B cell (primary cell): ENCODE results near the gene TMEM114. TPM values are rescaled to one million over a fixed set of nuclear protein-coding genes. Genes with fewer than 3 reads are reported as not detected.
A peak's percentile ranks its signal among the peaks of the same experiment; 100 is the strongest.

ENCODE experiments used
- ATAC-seq: fragments of 200-7000 bp; cut with Tn5 transposase; one replicate; pipeline ENCODE4 v1.10.0; 2021; ENCODE audit warnings: low read depth, mild to moderate bottlenecking, moderate number of reproducible peaks, moderate library complexity
- CTCF ChIA-PET: fragments of 350-600 bp; sonication (Branson Sonifier 250); formaldehyde crosslinking; loops from one replicate; lab custom pipeline; 2021; ENCODE audit warnings: antibody characterized with exemption, inconsistent platforms; lab: Charles Lee
- POLR2A ChIA-PET: fragments of 350-600 bp; sonication (Branson Sonifier 250); formaldehyde crosslinking; loops from one replicate; lab custom pipeline; 2021; ENCODE audit warnings: antibody characterized with exemption; lab: Charles Lee
- DNase-seq: peaks from one replicate; pipeline ENCODE4 v3.0.0; 2013
- H2AFZ ChIP-seq: 2 replicates; pipeline ENCODE4 v1.6.1; 2012; ENCODE audit warnings: mild to moderate bottlenecking, low read depth, low read length; ENCODE audit not compliant: insufficient read depth, poor library complexity, severe bottlenecking
- H3K27ac ChIP-seq, 2 donors: 1 replicate in 1 of 2; 2 replicates in 1 of 2; pipeline ENCODE4 v1.5.1; 2012 to 2013; ENCODE audit warnings: low read length in 2 of 2, mild to moderate bottlenecking in 2 of 2, moderate library complexity in 1 of 2
- H3K27me3 ChIP-seq, 4 experiments: fragments of 200-600 bp in 1 of 4; sonication (generic) in 1 of 4; replicated peaks in 1 of 4; 1 replicate in 2 of 4; 2 replicates in 2 of 4; pipeline versions ENCODE4 v1.6.1 to v1.7.0; 2013 to 2016; ENCODE audit warnings: low read length in 3 of 4, mild to moderate bottlenecking in 2 of 4, mixed read lengths in 1 of 4, moderate library complexity in 1 of 4; ENCODE audit not compliant: insufficient read depth in 4 of 4, control insufficient read depth in 3 of 4; ENCODE audit errors: control extremely low read depth in 1 of 4
- H3K36me3 ChIP-seq, 2 experiments: replicated peaks in 1 of 2; 1 replicate in 1 of 2; 2 replicates in 1 of 2; pipeline versions ENCODE4 v1.6.1 to v1.7.1; 2013; ENCODE audit warnings: low read length in 1 of 2; ENCODE audit not compliant: insufficient read depth in 2 of 2, control insufficient read depth in 1 of 2; ENCODE audit errors: control extremely low read depth in 1 of 2, extremely low read depth in 1 of 2
- H3K4me1 ChIP-seq, 2 donors: fragments of 200-600 bp in 1 of 2; sonication (generic) in 1 of 2; 1 replicate in 1 of 2; 2 replicates in 1 of 2; pipeline versions ENCODE4 v1.5.1 to v1.6.1; 2013 to 2017; ENCODE audit warnings: low read length in 2 of 2; ENCODE audit not compliant: control insufficient read depth in 2 of 2, insufficient read depth in 2 of 2
- H3K4me2 ChIP-seq: replicated peaks from 2 replicates; pipeline ENCODE3; 2012; ENCODE audit warnings: mild to moderate bottlenecking, low read depth, low read length; ENCODE audit not compliant: poor library complexity, severe bottlenecking
- H3K4me3 ChIP-seq, 5 experiments: fragments of 200-600 bp in 1 of 5; sonication (generic) in 1 of 5; 1 replicate in 3 of 5; 2 replicates in 2 of 5; pipeline versions ENCODE4 v1.5.1 to v1.7.0; 2011 to 2016; ENCODE audit warnings: low read length in 4 of 5, mild to moderate bottlenecking in 4 of 5, low read depth in 2 of 5, control low read depth in 1 of 5, moderate library complexity in 1 of 5; ENCODE audit not compliant: insufficient read depth in 1 of 5; ENCODE audit errors: control extremely low read depth in 1 of 5, extremely low read depth in 1 of 5
- H3K79me2 ChIP-seq: fragments of 200-600 bp; sonication (generic); one replicate; pipeline ENCODE4 v1.6.0; 2016; ENCODE audit warnings: low read length; ENCODE audit not compliant: control insufficient read depth, insufficient read depth
- H3K9ac ChIP-seq: fragments of 200-600 bp; sonication (generic); 2 replicates; pipeline ENCODE4 v1.6.1; 2017; ENCODE audit warnings: mild to moderate bottlenecking, low read length, moderate library complexity
- H3K9me3 ChIP-seq, 3 donors: one replicate each; pipeline versions ENCODE4 v1.6.1 to v1.7.1; 2013; ENCODE audit warnings: low read length in 2 of 3; ENCODE audit not compliant: control insufficient read depth in 2 of 3, insufficient read depth in 1 of 3; ENCODE audit errors: control extremely low read depth in 1 of 3
- H4K20me1 ChIP-seq: 2 replicates; pipeline ENCODE4 v1.6.0; 2012; ENCODE audit warnings: mild to moderate bottlenecking, low read length; ENCODE audit not compliant: insufficient read depth, control insufficient read depth, poor library complexity, severe bottlenecking
- H3K27ac Mint-ChIP-seq: one replicate; pipeline ENCODE4 v1.8.0; 2021; ENCODE audit warnings: mixed read lengths
- H3K27me3 Mint-ChIP-seq: one replicate; pipeline ENCODE4 v1.8.0; 2021; ENCODE audit warnings: mixed read lengths
- H3K4me1 Mint-ChIP-seq: one replicate; pipeline ENCODE4 v1.8.0; 2021; ENCODE audit warnings: mixed read lengths
- H3K4me3 Mint-ChIP-seq: one replicate; pipeline ENCODE4 v1.8.0; 2021; ENCODE audit warnings: mixed read lengths
- H3K9me3 Mint-ChIP-seq: one replicate; pipeline ENCODE4 v1.8.0; 2022; ENCODE audit warnings: mixed read lengths; ENCODE audit not compliant: insufficient read depth
- CTCF ChIP-seq: fragments of 200-600 bp; IDR thresholded peaks from one replicate; pipeline ENCODE4 v1.8.0; 2022; ENCODE audit warnings: antibody characterized with exemption, mild to moderate bottlenecking
- EZH2 ChIP-seq: IDR thresholded peaks from 2 replicates; pipeline ENCODE4 v1.6.1; 2012; ENCODE audit warnings: borderline replicate concordance, low read depth, mild to moderate bottlenecking, moderate library complexity, low read length; ENCODE audit not compliant: insufficient read depth, poor library complexity, severe bottlenecking
- WGBS: methylation state at CpG from one replicate; pipeline ENCODE4 v1.1.5; 2013; ENCODE audit warnings: missing lambda C conversion rate; ENCODE audit not compliant: insufficient coverage; 5-methylcytosine and 5-hydroxymethylcytosine counted together
- intact Hi-C: fragments of 100-400 bp; cut with micrococcal nuclease; formaldehyde crosslinking; loops from one replicate; pipeline ENCODE4 v1.10.0; 2022
- polyA plus RNA-seq: library from polyadenylated mRNA; depleted of rRNA; stranded (reverse); fragments of >200 nt; gene quantifications from 2 replicates; pipeline ENCODE4 v1.2.3, GENCODE V29; 2012
- total RNA-seq, 2 donors: library from RNA; stranded (reverse); fragments of 120-200 nt in 1 of 2; gene quantifications; 1 replicate in 1 of 2; 2 replicates in 1 of 2; pipeline versions ENCODE4 v1.2.3 to v1.2.4, GENCODE V29; 2013 to 2022

The TMEM114 gene
- total and polyA plus RNA-seq, 2 donors (not counting 1 experiment from before 2014, with no cell fraction given), result not detected

GRCh38 chr16:8634991-8635736 is 44.9 kb upstream of the TMEM114 start:
- Histone ChIP-seq H3K4me3 (no peak overlapping the region), H3K79me2 (no peaks in the 10 kb centered on the region), H3K4me2 (no peak overlapping the region), H3K9ac (no peak overlapping the region), H2AFZ (no peak overlapping the region), H4K20me1 (no peaks in the 10 kb centered on the region), H3K27ac (no peak overlapping the region), H3K4me1 (no peaks in the 10 kb centered on the region), H3K36me3 (peaks cover 0 to 81% of the 10 kb centered on the region in 2 experiments), H3K27me3 (no peaks in the 10 kb centered on the region), H3K9me3 (no peaks in the 10 kb centered on the region)
- H3K9me3 Mint-ChIP-seq, result no peaks in the 10 kb centered on the region
- H3K4me1 Mint-ChIP-seq, result peaks cover 4% of the 10 kb centered on the region
- ChIA-PET POLR2A (no interaction called here), CTCF (no interaction called here)
- intact Hi-C loops, result no loop called here
- TF ChIP-seq EZH2 (no peak), CTCF (no peak)
- H3K27me3 Mint-ChIP-seq, result no peaks in the 10 kb centered on the region
- 90% methylated on average over 15 of the region's 18 CpGs for WGBS
- no peak overlapping the region for H3K27ac Mint-ChIP-seq
- no peak overlapping the region for H3K4me3 Mint-ChIP-seq
- no peak for DNase-seq
- ATAC-seq, result no peak

- H3K27ac Mint-ChIP-seq, result no peak overlapping the region
Observed at GRCh38 chr16:8632675-8633182, 42.4 kb upstream of the TMEM114 start.

More at GRCh38 chr16:8632675-8633182, 42.4 kb upstream of the TMEM114 start:
- Histone ChIP-seq H3K4me1 (no peaks in the 10 kb centered on the region), H3K36me3 (peaks cover 0 to 86% of the 10 kb centered on the region in 2 experiments), H3K4me2 (no peak overlapping the region), H3K79me2 (peaks cover 11% of the 10 kb centered on the region), H3K27me3 (no peaks in the 10 kb centered on the region), H3K9ac (no peak overlapping the region), H3K27ac (no peak overlapping the region), H3K9me3 (no peaks in the 10 kb centered on the region), H2AFZ (no peak overlapping the region), H3K4me3 (no peak overlapping the region), H4K20me1 (no peaks in the 10 kb centered on the region)
- ATAC-seq, result no peak
- no peak for TF ChIP-seq CTCF
- no peak for TF ChIP-seq EZH2
- CTCF ChIA-PET, result no interaction called here
- WGBS, result 63% methylated on average over 4 of the region's 5 CpGs
- Mint-ChIP-seq H3K27me3 (no peaks in the 10 kb centered on the region), H3K4me1 (peaks cover 4% of the 10 kb centered on the region), H3K9me3 (no peaks in the 10 kb centered on the region), H3K4me3 (no peak overlapping the region)
- POLR2A ChIA-PET, result no interaction called here
- DNase-seq, result peak; percentile 11
- intact Hi-C loops, result no loop called here
